Stimulated activated CD4-positive, alpha-beta T cell treated with anti-CD3 and anti-CD28 coated beads, Interleukin-2, amount 100 ng/mL, for 24 hours (primary cell): ENCODE results near the gene ARL13A.
A peak's percentile ranks its signal among the peaks of the same experiment; 100 is the strongest.
"Not testable (repeated sequence)": the region's sequence is repeated elsewhere in the genome, so short reads cannot be mapped to it uniquely, and the experiment has no call there.

Experiments used
- DNase-seq, 2 donors: peaks; one replicate each; pipeline ENCODE4 v3.0.0-alpha.2; 2020

Gene ARL13A

DNA sequence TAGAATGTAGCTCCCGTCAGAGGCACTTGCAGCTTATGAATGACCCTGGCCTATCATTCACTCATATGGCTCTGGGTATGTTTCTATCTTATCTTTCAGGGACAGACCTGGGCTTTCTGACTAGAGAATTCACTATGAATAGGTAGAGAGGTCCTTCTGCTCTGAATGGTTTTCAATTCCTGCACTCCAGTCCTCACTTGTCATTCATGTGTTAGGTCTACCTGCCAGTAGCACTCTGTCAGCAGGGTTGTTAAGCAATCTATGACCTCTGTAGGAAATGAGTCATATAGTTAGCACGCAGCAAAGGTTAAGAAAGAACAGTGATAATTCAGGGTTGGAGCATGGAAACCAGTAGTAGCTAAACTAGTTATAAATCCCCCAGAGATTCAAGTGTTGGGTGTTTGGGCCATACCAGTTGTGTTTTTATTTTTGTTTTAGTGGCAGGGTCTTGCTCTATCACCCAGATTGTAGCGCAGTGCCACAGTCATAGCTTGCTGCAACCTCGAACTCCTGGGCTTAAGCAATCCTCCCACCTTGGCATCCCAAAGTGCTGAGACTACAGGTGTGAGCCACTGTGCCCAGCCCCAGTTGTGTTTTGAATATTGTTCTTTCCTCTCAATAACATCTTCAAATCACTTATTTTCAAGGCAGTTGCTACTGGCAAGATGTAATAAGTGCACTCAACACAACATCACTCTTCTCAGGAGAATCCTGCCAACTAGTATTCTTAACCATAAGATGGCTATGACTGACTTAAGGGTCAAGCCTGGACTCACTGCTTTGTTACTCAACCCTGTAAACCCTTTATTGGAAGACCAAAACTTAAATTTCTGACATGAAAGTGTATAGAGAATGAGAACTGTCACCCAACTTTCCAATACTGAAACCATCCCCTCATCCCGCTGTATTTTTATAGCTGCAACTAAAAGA, 25.1 kb downstream of the ARL13A start:
- DNase-seq: peak in 1 of 2 donors; percentile 1

- peak; percentile 16 to 26 for DNase-seq
These were observed 26.0 kb downstream of the ARL13A start for GRCh38 chrX:100995469-100995868.

DNA sequence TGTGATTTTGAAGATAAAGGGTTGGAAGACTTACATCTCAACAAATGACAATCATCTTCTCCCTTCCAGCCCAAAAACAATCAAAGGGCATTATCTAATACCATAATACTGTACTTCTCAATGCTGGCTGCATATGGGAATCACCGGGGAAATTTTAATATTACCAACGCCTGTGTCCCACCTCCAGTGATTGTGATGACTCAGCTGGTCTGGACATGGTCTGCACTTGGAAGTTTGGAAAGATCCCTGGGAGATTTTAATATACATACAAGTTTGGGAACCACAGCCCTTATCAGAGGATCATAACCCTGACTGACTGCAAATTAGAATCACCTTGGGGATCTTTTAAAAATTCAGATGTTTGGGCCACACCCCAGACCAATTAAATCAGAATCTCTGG, 29.9 kb downstream of the ARL13A start:
- DNase-seq: no peak

DNA sequence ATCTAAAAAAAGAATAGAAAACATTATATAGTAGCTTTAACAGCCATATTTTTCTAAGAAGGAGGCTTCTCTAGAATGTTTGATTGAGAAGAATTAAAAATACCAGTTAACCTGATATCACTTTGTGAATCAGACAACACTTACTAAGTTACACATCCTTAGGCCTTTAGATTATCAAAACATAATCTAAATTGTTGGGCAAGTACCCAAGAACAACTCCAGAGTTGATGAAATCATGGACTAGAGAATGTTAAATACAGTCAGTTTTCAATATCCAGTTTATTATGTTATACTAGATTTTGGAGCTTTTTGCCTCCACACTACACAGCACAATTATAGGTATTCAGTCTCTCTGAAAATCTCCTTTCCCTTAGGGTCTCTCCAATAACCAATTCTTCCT, 39.6 kb downstream of the ARL13A start:
- DNase-seq: no peak

GRCh38 chrX:101012031-101012430, 42.5 kb downstream of the ARL13A start:
- not testable (repeated sequence) for DNase-seq

DNA sequence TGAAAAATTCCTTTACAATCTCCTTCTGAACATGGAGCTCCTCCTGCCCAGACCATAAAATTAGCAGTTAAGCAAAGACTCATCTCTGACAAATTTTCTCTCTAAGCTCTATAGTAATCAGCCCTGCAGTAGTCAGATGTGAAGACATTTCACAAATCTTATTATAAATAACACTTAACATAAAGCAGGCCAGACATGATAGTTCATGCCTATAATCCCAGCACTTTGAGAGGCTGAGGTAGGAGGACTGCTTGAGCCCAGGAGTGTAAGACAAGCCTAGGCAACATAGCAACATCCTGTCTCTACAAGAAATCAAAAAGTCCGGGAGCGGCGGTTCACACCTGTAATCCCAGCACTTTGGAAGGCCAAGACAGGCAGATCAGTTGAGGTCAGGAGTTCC, 52.5 kb downstream of the ARL13A start:
- no peak for DNase-seq

DNA sequence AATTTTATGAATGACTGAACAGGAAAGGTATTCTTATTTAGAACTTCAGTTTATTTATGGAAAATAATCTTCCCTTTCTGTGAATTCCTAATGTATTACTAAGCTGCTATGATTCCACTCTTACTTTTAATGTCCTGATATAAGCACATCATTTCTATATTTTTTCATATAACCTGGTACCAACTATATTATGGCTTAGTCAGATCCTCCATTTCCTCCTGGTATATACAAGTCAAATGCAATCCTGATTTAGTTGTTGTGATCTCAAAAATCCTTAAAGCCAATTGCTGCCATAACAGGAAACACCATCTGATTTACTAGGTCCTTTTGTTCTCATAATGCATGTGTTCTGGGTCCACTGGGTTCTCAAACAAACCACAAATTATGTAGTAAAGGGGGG, 55.6 kb downstream of the ARL13A start:
- no peak for DNase-seq

DNA sequence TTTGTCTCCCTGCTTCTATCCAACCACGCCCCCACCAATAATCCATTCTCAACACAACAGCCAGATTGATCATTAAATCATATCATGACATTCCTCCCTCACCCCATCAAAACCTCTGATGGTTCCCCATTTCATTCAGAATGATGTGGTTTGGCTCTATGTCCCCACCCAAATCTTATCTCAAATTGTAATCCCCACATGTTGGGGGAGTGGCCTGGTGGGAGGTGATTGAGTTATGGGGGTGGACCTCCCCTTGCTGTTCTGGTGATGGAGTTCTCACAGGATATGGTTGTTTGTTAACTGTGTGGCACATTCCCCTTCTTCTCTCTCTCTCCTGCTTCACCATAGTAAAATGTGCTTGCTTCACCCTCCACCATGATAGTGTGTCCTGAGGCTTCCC, 59.1 kb downstream of the ARL13A start:
- DNase-seq: no peak

DNA sequence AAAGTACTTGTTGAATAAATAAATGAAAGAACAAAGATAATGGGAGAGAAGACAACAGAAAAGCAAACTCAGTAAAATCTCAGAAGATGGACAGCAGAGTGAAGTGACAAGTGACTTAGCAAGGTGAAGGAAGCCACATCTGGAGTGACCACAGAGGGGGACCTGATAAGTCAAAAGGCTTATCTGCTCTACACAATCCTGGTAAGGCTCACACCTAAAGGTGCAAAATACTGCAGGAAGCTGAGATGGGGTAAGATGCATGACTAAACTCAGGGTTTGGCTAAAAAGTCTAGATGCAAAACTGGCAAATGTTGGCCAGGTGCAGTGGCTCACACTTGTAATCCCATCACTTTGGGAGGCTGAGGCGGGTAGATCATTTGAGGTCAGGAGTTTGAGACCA, 60.2 kb downstream of the ARL13A start:
- no peak for DNase-seq

GRCh38 chrX:101037231-101037630, 67.7 kb downstream of the ARL13A start:
- DNase-seq: no peak

DNA sequence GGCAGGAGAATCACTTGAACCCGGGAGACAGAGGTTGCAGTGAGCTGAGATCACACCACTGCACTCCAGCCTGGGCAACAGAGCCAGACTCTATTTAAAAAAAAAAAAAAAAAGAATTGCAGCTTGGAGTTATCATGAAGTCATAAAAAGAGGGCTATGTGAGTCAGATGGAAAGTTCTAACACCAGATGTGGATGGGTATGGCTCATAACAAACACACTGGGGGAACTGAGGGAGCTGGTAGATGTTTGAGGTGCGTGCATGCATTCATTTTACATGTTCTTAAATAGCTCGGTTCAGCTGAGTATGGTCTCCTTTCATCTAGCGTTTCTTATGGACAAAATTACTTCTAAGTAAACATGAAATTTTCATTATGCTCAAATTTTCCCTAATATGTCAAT, 70.7 kb downstream of the ARL13A start:
- no peak for DNase-seq
